GM19035 (cell line): ENCODE data around the gene NMRK2.
"Not testable (repeated sequence)": the region's sequence is repeated elsewhere in the genome, so short reads cannot be mapped to it uniquely, and the experiment has no call there.

Experiments used
- ATAC-seq: cut with Tn5 transposase; IDR thresholded peaks from one replicate; pipeline ENCODE4 v1.9.1; 2021; ENCODE audit not compliant: unreplicated experiment

NMRK2 gene

GRCh38 chr19:3963458-3964255, 30.8 kb downstream of the NMRK2 start:
- no peak for ATAC-seq

GRCh38 chr19:3964256-3965194, 31.7 kb downstream of the NMRK2 start:
- no peak for ATAC-seq

GRCh38 chr19:3966051-3967017, 33.5 kb downstream of the NMRK2 start:
- no peak for ATAC-seq

GRCh38 chr19:3967983-3968382, 35.1 kb downstream of the NMRK2 start:
- not testable (repeated sequence) for ATAC-seq

- ATAC-seq, result no peak
Measured at GRCh38 chr19:3968556-3969434, 35.9 kb downstream of the NMRK2 start.

- ATAC-seq, result no peak
Measured at GRCh38 chr19:3969435-3970312, 36.8 kb downstream of the NMRK2 start.

- ATAC-seq, result no peak
Measured at GRCh38 chr19:3970313-3970807, 37.5 kb downstream of the NMRK2 start.

GRCh38 chr19:3970808-3971598, 38.1 kb downstream of the NMRK2 start, which contains the start of gene DAPK3:
TSS of gene DAPK3 (minus strand) at chr19:3971099. CDS start at chr19:3969735, 1,364 bp downstream.
- peak; percentile 95 for ATAC-seq

GRCh38 chr19:3975144-3975543, 42.3 kb downstream of the NMRK2 start:
- no peak for ATAC-seq

- ATAC-seq, result no peak
Measured at GRCh38 chr19:3975637-3976087, 42.8 kb downstream of the NMRK2 start.

- ATAC-seq, result no peak
Measured at GRCh38 chr19:3976495-3977241, 43.8 kb downstream of the NMRK2 start.

GRCh38 chr19:3977242-3978143, 44.6 kb downstream of the NMRK2 start:
- no peak for ATAC-seq

GRCh38 chr19:3978145-3978544, 45.3 kb downstream of the NMRK2 start:
- no peak for ATAC-seq

- no peak for ATAC-seq
Measured at GRCh38 chr19:3979289-3979673, 46.4 kb downstream of the NMRK2 start.

GRCh38 chr19:3979674-3980352, 46.9 kb downstream of the NMRK2 start:
- no peak for ATAC-seq
